NCI-H345 (cell line): ENCODE measurements around the gene AIG1.

ENCODE experiments used
- DNase-seq: peaks from one replicate; lab custom pipeline; 2025; lab: John Stamatoyannopoulos, UW

The AIG1 gene

DNA sequence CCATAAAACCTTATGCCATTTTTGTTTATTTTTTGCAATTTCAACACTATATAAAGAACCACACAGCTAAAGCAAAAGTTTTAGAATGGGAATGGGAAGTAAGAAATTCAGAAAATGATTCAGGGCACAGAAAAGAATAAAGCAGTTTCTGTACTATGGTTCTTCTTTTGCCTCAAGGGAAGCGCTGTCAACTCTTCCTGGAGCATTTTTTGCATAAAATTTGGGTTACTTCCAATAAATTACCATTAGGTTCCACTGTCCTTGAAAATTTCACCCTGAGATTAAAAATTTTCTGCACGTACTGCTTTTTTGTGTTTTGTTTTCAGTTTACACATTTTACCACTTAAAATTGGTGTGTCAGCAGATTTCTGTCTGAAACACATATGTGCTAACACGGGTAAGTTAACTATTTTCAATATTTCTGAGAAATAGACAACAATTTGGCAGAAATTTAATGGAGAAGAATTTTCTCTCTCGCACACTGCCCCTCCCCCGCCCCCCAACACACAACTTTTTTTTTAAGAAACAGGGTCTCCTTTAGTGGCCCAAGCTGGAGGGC, 310.2 kb downstream of the AIG1 start:
- no peak for DNase-seq

DNA sequence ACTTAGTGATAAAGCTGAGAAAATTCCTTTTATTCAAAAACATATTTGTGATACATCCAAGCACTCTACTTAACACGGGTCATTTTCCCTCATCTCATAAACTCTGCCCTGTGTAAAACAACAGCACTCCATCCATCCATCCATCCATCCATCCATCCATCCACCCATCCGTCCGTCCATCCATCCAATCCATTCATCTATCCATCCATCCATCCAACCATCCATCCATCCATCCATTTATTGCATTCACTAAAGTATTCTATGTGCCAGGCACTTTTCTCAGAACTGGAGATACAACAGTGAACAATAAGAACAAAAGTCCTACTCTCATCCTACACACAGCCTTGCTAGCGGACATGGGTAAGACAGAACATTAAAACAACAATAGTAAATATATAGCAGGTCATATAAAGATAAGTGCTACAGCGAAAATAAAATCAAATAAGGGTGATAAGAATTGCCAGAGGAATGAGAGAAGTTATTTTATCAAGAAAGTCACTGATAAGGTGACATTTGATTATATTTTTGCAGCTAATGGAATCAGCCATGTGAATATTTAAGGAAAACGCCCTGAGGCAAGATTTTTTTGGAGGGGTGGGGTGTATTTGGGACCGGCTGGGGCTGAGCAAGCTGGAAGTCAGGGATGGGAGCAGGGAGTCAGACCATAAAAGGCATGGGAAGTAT, 311.7 kb downstream of the AIG1 start:
- DNase-seq, result no peak

DNA sequence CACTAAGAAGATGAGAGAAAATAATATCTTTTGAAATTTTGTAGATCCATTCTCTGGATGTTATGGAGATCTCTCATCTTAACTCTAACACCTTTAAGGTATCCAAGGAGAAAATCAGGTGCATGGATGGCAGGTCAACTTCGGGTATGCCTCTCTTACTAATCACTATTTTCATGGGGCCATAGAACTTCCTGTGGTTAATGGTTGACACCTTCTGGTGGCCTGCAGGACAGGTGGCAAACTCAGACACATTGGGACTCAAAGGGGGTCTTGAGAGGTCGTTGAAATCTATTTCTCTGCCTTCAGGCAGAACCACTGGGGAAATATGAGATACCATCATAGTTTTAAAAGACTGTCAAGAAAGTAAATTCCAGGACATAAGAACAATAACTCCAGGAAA, 313.3 kb downstream of the AIG1 start:
- no peak for DNase-seq

DNA sequence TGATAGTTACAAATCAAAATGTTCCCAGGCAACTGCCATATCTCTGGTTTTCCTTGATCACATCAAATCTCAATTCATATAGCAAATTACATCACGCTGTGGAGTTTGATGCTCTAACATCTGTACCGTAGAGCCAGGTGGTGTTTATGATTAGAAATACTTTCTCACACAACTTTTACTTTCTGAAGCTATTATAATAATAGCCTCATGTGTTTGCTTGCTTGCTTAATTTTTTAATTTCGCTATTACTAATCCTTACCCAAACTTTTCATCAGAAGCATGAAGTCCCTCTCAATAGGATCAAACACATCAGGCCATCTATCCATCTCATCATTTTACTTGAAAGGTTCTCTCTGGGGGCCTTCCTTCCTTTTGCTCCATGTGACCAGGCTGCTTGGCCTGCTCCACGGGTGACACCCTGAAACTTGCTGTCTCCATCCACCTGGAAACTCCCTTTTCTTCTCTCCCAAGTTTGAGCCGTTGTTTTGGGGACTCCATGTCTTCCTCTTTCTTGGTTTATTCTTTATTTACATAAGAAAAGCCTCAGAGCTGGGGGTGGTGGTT, 314.4 kb downstream of the AIG1 start:
- no peak for DNase-seq

DNA sequence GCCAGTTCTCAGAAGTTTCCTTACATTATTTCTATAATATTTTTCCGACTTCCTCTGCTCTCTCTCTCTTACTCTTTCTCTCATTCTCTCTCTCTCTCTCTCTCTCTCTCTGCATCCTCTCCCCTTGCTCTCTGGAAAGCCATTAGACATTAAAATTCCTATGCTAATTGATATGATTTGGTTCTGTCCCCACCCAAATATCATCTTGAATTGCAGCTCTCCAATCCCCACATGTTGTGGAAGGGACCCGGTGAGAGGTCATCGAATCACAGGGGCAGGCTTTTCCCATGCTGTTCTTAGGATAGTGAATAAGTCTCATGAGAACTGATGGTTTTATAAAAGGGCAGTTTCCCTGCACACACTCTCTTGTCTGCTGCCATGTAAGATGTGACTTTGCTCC, 315.7 kb downstream of the AIG1 start:
- no peak for DNase-seq

DNA sequence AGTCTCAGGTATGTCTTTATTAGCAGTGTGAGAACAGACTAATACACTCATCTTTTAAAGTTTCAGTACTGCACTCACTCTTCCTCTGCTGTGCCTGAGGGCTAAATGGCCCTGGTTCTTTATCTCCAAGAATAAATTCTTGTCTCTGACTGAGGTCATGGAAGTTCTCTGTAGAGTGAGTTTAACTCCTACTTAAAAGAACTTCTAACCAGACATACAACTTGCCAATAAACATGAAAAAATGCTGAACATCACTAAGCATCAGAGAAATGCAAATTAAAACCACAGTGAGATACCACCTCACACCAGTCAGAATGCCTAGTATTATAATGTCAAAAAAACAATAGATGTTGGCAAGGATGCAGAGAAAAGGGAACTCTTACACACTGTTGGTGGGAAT, 316.2 kb downstream of the AIG1 start:
- no peak for DNase-seq

DNA sequence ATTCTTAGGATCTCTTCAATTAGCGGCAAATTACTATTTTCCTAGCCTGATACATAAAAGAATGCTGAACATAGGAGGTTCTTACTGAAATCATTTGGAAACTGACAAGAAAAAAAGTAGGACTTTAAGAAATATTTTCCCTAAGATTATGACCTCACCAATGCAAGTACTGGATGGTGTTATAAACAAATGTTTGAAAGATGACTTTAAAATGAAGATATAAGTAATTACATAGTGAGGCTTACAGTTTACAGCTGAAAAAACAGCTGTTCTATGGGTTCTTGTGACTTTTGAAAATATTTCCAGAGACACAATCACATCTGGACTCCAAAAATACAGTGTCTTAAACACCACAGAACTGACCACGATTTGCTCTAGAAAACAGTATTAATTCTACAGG, 324.9 kb downstream of the AIG1 start:
- no peak for DNase-seq

DNA sequence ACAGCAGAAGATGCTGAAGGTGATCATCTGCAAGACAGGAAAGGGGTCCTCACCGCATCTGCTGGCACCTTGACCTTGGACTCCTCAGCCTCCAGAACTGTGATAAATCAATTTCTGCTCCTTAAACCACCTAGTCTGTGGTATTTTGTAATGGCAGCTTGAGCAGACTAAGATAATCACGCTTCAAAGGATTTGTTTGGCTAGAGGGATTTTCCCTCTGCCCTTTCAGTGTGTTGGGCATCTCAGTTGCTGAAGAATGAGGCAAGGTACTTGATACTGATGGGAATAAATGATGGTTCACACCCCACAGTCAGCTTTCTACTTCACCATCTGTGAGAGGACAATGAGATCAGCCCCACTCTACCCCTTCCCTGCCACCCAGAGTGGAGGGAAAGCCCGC, 329.6 kb downstream of the AIG1 start:
- no peak for DNase-seq
